Activated CD8-positive, alpha-beta memory T cell treated with anti-CD3 and anti-CD28 coated beads, Interleukin-2, amount 10 ng/mL, durations not matched to agents 7 days and 5 days (primary cell): ENCODE data around the gene HHAT. TPM values are rescaled to one million over a fixed set of nuclear protein-coding genes. Genes with fewer than 3 reads are reported as not detected.
"Not testable (repeated sequence)": the region's sequence is repeated elsewhere in the genome, so short reads cannot be mapped to it uniquely, and the experiment has no call there.

Experiments
- ATAC-seq: fragments of 150-1000 bp; cut with Tn5 transposase; one replicate; pipeline ENCODE4 v1.10.0; 2021; ENCODE audit warnings: moderate library complexity
- CTCF ChIA-PET: fragments of 350-600 bp; sonication (Branson Sonifier 250); formaldehyde crosslinking; loops from one replicate; lab custom pipeline; 2021; ENCODE audit warnings: antibody characterized with exemption; lab: Charles Lee
- DNase-seq: peaks from one replicate; pipeline ENCODE4 v3.0.0-alpha.2; 2020
- H3K27ac Mint-ChIP-seq: one replicate; pipeline ENCODE4 v1.8.0; 2021; ENCODE audit warnings: mild to moderate bottlenecking, mixed read lengths
- H3K27me3 Mint-ChIP-seq: one replicate; pipeline ENCODE4 v1.8.0; 2021; ENCODE audit warnings: mixed read lengths
- H3K36me3 Mint-ChIP-seq: one replicate; pipeline ENCODE4 v1.8.0; 2021; ENCODE audit warnings: mild to moderate bottlenecking, mixed read lengths
- H3K4me1 Mint-ChIP-seq: one replicate; pipeline ENCODE4 v1.8.0; 2021; ENCODE audit warnings: mixed read lengths
- H3K4me3 Mint-ChIP-seq: one replicate; pipeline ENCODE4 v1.8.0; 2021; ENCODE audit warnings: mild to moderate bottlenecking, moderate library complexity, mixed read lengths
- H3K9me3 Mint-ChIP-seq: one replicate; pipeline ENCODE4 v1.8.0; 2022; ENCODE audit warnings: low read depth, mixed read lengths
- total RNA-seq, 2 experiments: library from RNA; stranded (reverse); gene quantifications; one replicate each; pipeline ENCODE4 v1.2.3, GENCODE V29; 2021

The HHAT gene
- total RNA-seq, 2 experiments from 2014 or later: 0.23 to 0.64 TPM

DNA sequence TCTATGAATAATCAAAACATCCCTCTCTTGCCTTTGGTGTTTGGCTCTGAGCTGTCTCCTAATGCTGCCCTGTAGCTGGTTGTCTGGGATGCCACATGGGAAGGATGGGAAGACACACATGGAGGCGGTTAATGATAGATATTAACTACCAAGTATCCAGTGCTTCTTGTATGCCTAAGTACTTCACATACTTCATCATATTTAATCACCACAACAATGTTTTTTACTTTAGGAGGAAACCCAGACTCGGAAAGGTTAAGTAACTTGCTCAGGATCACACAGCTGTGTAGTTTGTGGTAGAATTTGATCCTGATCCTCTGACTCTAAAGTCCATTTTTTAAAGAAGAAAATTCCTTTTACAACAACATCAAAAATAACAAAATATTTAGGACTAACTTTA is 88.0 kb downstream of the HHAT start:
- Mint-ChIP-seq H3K27ac (no peak overlapping the region), H3K4me3 (no peak overlapping the region), H3K27me3 (no peaks in the 10 kb centered on the region), H3K4me1 (no peaks in the 10 kb centered on the region), H3K9me3 (no peaks in the 10 kb centered on the region), H3K36me3 (no peaks in the 10 kb centered on the region)
- ATAC-seq: no peak
- DNase-seq: no peak
- CTCF ChIA-PET: no interaction called here

DNA sequence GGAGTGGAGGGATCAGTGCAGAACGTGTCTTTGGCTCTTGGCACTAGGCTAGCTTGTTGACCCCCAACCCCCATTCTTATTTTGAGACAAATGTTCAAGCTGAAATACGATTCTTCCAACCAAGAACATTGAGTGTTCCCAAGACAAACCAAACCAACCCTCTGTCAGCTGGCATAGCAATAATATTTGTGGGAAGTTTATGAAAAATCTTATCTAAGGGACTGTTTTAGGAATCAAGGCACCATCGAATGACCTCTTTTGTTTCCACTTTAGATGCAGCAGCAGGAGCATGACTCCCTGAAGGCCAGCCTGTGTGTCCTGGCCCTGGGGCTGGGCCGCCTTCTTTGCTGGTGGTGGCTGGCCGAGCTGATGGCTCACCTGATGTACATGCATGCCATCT is 89.2 kb downstream of the HHAT start:
- ATAC-seq: no peak
- CTCF ChIA-PET: no interaction called here
- H3K27ac Mint-ChIP-seq: no peak overlapping the region
- H3K27me3 Mint-ChIP-seq: no peaks in the 10 kb centered on the region
- no peaks in the 10 kb centered on the region for H3K36me3 Mint-ChIP-seq
- no peaks in the 10 kb centered on the region for H3K9me3 Mint-ChIP-seq
- no peak overlapping the region for H3K4me3 Mint-ChIP-seq
- no peak for DNase-seq
- H3K4me1 Mint-ChIP-seq: no peaks in the 10 kb centered on the region

DNA sequence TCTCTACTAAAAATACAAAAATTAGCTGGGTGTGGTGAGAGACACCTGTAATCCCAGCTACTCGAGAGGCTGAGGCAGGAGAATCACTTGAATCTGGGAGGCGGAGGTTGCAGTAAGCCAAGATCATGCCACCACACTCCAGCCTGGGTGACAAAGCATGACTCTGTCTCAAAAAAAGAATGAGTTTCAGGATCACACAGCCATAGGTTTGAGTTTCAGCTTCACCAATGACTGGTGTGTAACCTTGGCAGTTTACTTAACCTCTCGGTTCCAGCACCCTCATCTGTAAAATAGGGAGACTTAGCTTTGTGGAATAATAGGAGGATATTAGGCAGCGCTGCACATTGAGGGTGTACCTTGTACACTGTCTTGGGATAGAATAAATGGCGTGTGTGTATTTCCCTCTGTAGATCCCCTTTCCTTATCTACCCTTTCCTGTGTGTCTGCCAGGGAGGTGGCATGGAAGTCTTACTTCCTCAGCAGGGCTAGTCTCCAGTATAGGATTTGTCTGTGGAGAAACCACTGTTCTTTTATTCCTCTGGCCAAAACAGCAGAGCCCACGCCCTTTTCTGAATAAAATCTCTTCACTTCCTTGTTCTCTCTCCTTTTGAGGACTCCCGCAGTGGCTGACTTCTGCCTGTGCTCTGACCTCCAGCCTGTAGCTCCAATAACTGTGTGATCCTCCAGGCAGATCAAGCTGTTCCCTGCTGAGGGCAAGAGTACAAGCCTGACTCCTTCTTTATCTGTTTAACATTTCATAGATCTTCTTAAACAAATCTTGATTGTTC is 90.4 kb downstream of the HHAT start:
- H3K4me3 Mint-ChIP-seq: no peak overlapping the region
- no peaks in the 10 kb centered on the region for H3K9me3 Mint-ChIP-seq
- CTCF ChIA-PET: interaction anchor here (0.8 kb wide), 1 partner anchor 10 kb away, joined by 3 read pairs; no protein-coding TSS in a partner anchor
- no peaks in the 10 kb centered on the region for H3K27me3 Mint-ChIP-seq
- no peak overlapping the region for H3K27ac Mint-ChIP-seq
- ATAC-seq: no peak
- H3K36me3 Mint-ChIP-seq: no peaks in the 10 kb centered on the region
- no peaks in the 10 kb centered on the region for H3K4me1 Mint-ChIP-seq
- DNase-seq: no peak

DNA sequence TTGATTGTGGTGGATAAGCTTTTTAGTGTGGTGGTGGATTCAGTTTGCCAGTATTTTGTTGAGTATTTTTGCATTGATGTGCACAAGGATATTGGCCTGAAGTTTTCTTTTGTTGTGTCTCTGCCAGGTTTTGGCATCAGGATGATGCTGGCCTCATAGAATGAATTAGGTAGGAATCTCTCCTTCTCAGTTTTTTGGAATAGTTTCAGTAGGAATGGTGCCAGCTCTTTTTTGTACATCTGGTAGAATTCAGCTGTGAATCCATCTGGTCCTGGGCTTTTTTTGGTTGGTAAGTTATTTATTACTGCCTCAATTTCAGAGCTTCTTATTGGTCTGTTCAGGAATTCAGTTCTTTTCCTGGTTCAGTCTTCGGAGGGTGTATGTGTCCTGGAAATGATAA is 98.0 kb downstream of the HHAT start:
- H3K27ac Mint-ChIP-seq, H3K27me3 Mint-ChIP-seq, H3K9me3 Mint-ChIP-seq, H3K4me3 Mint-ChIP-seq, CTCF ChIA-PET, H3K36me3 Mint-ChIP-seq, ATAC-seq, H3K4me1 Mint-ChIP-seq, DNase-seq: not testable (repeated sequence)

DNA sequence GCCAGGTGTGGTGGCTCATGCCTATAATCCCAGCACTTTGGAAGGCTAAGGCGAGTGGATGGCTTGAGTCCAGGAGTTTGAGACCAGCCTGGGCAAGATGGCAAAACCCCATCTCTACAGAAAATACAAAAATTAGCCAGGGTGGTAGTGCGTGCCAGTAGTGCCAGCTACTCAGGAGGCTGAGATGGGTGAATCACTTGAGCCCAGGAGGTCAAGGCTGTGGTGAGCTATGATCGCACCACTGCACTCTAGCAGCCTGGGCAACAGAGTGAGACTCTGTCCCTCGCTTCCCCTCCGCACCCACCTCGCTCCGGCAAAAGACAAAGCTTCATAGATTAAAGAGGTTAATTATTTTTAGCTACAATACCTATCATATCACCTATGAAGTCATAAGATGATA is 100.0 kb downstream of the HHAT start:
- CTCF ChIA-PET: no interaction called here
- Mint-ChIP-seq H3K9me3 (no peaks in the 10 kb centered on the region), H3K4me3 (no peak overlapping the region), H3K27me3 (peaks cover 9% of the 10 kb centered on the region), H3K27ac (no peak overlapping the region), H3K4me1 (no peaks in the 10 kb centered on the region), H3K36me3 (no peaks in the 10 kb centered on the region)
- ATAC-seq: no peak
- no peak for DNase-seq

DNA sequence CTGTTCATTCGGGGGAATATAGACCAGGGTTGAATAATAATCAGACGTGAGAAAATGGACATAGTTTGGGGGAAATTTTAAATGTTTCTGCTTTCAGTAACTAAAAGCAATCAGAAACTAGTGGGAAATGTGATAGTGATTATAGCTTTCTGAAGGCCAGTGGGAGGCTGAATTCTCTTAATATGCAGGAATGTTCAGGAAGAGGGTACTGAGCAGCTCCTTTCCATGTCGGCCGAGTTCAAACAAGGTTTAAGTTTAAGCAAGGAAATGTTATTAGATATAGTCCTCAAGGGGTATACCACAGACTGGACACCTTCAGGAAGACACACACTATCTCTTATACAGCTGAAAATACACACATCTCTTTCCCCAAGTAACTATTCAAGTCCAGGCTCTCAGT is 105.5 kb downstream of the HHAT start:
- Mint-ChIP-seq H3K4me3 (no peak overlapping the region), H3K9me3 (no peaks in the 10 kb centered on the region), H3K27me3 (no peaks in the 10 kb centered on the region), H3K4me1 (no peaks in the 10 kb centered on the region), H3K27ac (no peak overlapping the region), H3K36me3 (no peaks in the 10 kb centered on the region)
- CTCF ChIA-PET: interaction anchor here (1.0 kb wide), 1 partner anchor 14 kb away, joined by 3 read pairs; no protein-coding TSS in a partner anchor
- DNase-seq (no peak), ATAC-seq (no peak)

DNA sequence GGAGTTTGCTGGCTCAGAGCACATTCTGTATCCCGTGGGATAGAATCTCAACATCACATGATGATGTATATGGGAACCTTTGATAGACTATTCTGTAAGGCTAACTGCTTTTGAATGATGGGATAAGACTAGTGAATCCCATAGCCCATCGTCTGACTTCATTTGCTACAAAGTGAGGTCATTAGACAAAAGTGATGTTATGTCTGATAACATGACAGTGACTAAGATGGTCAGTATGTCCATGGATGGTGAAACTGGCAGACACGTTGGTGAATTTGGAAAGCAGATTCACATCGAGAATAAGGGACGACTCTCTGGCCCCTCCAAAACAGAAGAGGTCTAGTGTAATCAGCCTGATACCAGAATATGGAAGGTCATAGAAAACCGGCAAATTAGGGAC is 108.4 kb downstream of the HHAT start:
- H3K9me3 Mint-ChIP-seq: no peaks in the 10 kb centered on the region
- no peak overlapping the region for H3K4me3 Mint-ChIP-seq
- no peak for ATAC-seq
- no peaks in the 10 kb centered on the region for H3K4me1 Mint-ChIP-seq
- H3K36me3 Mint-ChIP-seq: no peaks in the 10 kb centered on the region
- DNase-seq: no peak
- CTCF ChIA-PET: no interaction called here
- no peak overlapping the region for H3K27ac Mint-ChIP-seq
- no peaks in the 10 kb centered on the region for H3K27me3 Mint-ChIP-seq

DNA sequence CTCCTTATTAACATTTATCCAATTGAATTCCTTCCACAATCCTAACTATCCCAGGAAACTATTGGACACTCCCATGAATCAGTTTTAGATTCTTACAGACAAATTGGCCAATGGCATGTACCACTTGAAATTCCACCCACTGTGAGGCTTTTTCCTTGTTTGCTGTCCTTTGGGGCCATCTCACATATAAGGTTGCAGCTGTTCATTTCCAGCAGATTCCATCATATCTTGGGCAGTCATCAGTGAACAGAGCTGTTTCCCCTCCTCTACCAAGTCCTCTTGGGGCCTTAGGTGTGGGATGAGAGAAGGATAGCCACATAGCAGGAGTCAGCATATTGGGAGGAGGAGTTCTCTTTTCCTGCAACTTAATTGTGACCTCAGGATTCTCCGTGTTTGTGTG is 109.1 kb downstream of the HHAT start:
- no peaks in the 10 kb centered on the region for H3K27me3 Mint-ChIP-seq

DNA sequence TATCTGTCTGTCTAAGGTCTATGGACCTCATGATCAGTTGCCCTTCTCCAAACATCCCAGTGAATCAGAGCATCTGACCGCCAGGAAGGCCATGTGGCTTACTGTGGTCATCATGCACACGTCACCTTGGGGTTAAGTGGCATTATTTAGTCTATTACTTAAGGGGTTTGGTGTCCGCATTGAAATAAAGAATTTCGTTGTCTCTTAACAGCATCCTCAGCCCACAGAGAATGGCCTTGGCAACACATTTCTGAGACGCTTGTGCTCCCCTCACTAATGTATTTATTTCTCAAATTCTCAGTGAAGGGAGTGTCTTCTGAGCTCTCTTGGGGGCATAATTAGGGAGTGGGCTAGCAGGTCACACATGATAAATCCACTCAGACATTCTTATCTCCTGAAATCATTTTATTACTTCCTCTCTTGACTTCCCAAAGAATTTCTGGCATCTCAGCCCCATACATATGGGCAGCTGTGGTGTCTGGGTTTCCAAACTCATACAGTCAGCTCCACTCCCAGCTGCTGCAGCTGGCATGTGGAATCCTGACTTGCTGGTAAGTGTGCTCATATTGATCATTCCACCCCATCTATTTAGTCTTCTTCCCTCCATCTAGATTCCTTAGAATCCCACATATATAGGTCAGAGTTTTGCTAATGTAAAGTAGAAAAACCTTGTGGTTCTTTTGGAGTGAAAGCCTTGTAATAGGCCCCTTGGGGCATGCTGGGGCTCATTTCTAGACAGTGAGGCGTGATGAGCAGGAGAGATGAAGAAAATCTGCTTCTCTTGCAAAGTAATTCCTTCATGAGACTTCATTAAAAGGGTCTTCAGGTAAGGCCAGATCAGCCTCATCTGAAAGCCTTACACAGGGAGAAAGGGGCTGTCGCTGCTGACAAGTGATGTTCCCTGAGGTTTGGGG is 110.5 kb downstream of the HHAT start:
- H3K27me3 Mint-ChIP-seq: no peaks in the 10 kb centered on the region
- CTCF ChIA-PET: interaction anchor here (2.2 kb wide), 1 partner anchor 9 kb away, joined by 5 read pairs; no protein-coding TSS in a partner anchor
- DNase-seq (no peak), ATAC-seq (no peak)
- H3K9me3 Mint-ChIP-seq: no peaks in the 10 kb centered on the region
- no peaks in the 10 kb centered on the region for H3K36me3 Mint-ChIP-seq
- no peak overlapping the region for H3K27ac Mint-ChIP-seq
- no peak overlapping the region for H3K4me3 Mint-ChIP-seq
- no peaks in the 10 kb centered on the region for H3K4me1 Mint-ChIP-seq

More for the DNA sequence above, 109.1 kb downstream of the HHAT start:
- Mint-ChIP-seq H3K36me3 (no peaks in the 10 kb centered on the region), H3K27ac (no peak overlapping the region), H3K4me3 (no peak overlapping the region), H3K4me1 (no peaks in the 10 kb centered on the region), H3K9me3 (no peaks in the 10 kb centered on the region)
- ATAC-seq (no peak), DNase-seq (no peak)
- CTCF ChIA-PET: no interaction called here

DNA sequence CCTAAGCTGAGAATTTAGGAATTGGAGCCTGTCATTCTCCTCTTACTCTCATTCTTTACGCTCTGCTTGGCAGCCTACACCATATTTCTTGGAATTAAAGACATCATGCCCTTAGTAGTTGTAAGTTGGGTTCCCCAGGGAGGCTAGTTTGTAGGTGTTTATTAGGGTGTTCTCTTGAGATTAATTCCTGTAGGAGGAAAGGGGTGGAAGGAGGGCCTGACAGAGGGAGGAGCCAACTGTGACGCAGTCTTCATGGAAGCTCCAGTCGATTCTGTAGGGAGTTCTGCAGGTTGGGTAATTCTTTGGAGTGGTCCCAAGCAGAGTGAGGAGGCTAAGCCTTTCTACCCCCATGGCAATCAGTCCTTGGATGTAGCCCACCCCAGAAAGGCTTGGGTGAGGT is 111.4 kb downstream of the HHAT start:
- Mint-ChIP-seq H3K27me3 (no peaks in the 10 kb centered on the region), H3K9me3 (no peaks in the 10 kb centered on the region), H3K36me3 (no peaks in the 10 kb centered on the region), H3K4me1 (no peaks in the 10 kb centered on the region), H3K4me3 (no peak overlapping the region), H3K27ac (no peak overlapping the region)
- ATAC-seq (no peak), DNase-seq (no peak)
- CTCF ChIA-PET: interaction anchor here (2.2 kb wide), 1 partner anchor 8 kb away, joined by 5 read pairs; no protein-coding TSS in a partner anchor

DNA sequence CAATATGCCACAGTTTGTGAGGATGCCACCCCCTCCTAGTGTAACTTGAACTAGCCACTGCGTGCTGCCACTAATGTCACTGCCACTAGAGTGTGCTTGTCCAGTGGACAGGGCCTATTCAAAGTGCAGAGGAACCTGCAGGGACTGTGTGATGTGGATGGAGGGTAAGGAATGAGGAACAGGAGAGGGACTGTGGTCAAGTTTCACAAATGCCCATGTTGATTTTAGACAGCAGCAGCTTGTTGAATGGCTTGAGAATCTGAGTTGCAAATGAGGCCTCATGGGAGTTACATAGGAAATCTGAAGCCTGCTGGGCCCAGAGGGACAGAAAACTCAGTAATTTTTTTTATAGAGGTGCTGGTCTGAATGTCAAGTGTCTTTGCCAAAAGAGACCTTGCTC is 112.3 kb downstream of the HHAT start:
- H3K27me3 Mint-ChIP-seq: no peaks in the 10 kb centered on the region
- ATAC-seq (no peak), DNase-seq (no peak)
- CTCF ChIA-PET: no interaction called here
- H3K9me3 Mint-ChIP-seq: no peaks in the 10 kb centered on the region
- H3K4me3 Mint-ChIP-seq: no peak overlapping the region
- peaks cover 3% of the 10 kb centered on the region for H3K4me1 Mint-ChIP-seq
- H3K27ac Mint-ChIP-seq: no peak overlapping the region
- H3K36me3 Mint-ChIP-seq: no peaks in the 10 kb centered on the region

DNA sequence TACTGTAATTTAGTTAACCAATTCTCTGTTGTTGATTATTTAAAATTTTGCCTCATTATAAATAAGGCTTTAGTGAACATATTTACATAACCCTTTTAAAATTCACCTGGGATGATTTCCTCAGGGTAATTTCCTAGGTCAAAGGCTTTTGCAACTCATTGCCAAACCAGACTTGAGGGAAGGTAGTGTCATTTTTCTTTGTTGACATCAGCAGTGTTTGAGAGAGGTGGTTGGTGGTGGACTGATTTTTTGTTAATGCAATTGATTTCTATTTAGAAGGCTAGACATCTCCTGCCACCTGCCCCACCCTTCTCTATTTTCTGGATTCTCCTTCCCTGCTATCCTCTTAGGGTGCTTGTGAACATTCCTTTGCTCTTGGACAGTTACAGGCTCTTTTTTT is 116.8 kb downstream of the HHAT start:
- H3K27ac Mint-ChIP-seq: no peak overlapping the region
- no peak for ATAC-seq
- H3K4me1 Mint-ChIP-seq: peaks cover 17% of the 10 kb centered on the region
- no peak overlapping the region for H3K4me3 Mint-ChIP-seq
- H3K27me3 Mint-ChIP-seq: peaks cover 2% of the 10 kb centered on the region
- H3K36me3 Mint-ChIP-seq: no peaks in the 10 kb centered on the region
- no peak for DNase-seq
- CTCF ChIA-PET: interaction anchor here (1.5 kb wide), 1 partner anchor 39 kb away, joined by 5 read pairs; no protein-coding TSS in a partner anchor
- H3K9me3 Mint-ChIP-seq: no peaks in the 10 kb centered on the region

DNA sequence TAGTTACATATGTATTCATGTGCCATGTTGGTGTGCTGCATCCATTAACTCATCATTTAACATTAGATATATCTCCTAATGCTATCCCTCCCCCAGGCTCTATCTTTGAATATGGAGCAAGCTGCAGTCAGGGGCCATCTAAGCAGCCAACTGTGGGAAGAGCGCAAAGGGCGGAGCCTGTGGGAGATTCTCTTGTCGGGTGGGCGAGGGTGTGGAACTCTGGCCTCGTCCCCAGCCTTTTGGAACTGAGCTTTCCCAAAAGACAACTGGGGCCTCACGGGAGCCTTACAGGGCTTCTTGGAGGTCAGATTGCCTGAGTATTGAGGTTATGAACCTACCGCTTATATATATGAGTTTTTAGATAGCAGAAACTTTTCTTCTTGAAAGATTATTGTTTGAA is 117.2 kb downstream of the HHAT start:
- no peak overlapping the region for H3K27ac Mint-ChIP-seq

More for the DNA sequence above, 117.2 kb downstream of the HHAT start:
- CTCF ChIA-PET: interaction anchor here (1.2 to 4.0 kb wide), 5 partner anchors 10 to 689 kb away, joined by 3 to 44 read pairs (median 5); partner anchors contain the start of gene KCNH1
- H3K4me1 Mint-ChIP-seq: peaks cover 17% of the 10 kb centered on the region
- no peaks in the 10 kb centered on the region for H3K9me3 Mint-ChIP-seq
- peaks cover 2% of the 10 kb centered on the region for H3K27me3 Mint-ChIP-seq
- no peak overlapping the region for H3K4me3 Mint-ChIP-seq
- ATAC-seq (no peak), DNase-seq (no peak)
- H3K36me3 Mint-ChIP-seq: no peaks in the 10 kb centered on the region
